ENCODE measurements around the gene LPP. TPM values are rescaled to one million over a fixed set of nuclear protein-coding genes. Genes with fewer than 3 reads are reported as not detected.

The LPP gene
- total RNA-seq, 1 experiment from 2014 or later = 54.0 TPM

DNA sequence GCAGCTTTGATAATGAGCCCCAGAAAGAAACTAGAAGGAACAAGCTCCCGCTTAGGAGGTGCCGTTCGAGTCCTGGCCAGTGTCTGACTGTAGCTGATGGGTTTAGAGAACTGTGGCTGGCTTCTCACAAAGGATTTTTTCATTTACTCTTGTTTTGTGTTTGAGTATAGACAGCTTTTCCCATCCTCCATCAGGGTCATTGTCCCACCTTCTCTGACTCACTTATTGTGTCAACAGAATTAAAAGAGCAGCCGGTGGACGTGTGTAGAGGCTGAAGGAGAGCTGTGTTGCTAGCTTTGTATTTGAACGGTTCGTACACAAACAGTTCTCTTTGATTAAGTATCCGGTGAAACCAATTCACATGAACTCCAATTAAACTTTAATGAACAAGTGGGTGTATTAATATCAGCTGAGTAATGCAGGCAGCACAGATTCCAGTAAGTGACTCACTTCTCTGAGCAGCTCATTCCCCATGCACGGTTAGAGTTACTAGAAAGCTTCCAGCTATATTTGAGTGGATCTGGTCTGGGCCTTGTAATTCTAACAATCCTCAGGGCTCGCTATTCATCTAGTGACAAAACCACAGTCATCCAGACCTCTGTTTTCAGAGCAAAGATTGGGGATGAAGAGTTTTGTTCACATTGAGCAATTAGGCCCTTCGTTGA is 141.0 kb downstream of the LPP start (continued):
- TF ChIP-seq ELF1 (IDR thresholded peaks at IDR 0.05; ENCODE audit: borderline replicate concordance, low read depth) = no peak
- peak; percentile 75 for TF ChIP-seq MAX (IDR thresholded peaks at IDR 0.05)
- TF ChIP-seq FOSL1 (IDR thresholded peaks at IDR 0.05; ENCODE audit: low read depth) = peak; percentile 94
- TF ChIP-seq CBX3 (IDR thresholded peaks at IDR 0.05; ENCODE audit: low read depth) = peak; percentile 85
- TF ChIP-seq, protein P1, sequence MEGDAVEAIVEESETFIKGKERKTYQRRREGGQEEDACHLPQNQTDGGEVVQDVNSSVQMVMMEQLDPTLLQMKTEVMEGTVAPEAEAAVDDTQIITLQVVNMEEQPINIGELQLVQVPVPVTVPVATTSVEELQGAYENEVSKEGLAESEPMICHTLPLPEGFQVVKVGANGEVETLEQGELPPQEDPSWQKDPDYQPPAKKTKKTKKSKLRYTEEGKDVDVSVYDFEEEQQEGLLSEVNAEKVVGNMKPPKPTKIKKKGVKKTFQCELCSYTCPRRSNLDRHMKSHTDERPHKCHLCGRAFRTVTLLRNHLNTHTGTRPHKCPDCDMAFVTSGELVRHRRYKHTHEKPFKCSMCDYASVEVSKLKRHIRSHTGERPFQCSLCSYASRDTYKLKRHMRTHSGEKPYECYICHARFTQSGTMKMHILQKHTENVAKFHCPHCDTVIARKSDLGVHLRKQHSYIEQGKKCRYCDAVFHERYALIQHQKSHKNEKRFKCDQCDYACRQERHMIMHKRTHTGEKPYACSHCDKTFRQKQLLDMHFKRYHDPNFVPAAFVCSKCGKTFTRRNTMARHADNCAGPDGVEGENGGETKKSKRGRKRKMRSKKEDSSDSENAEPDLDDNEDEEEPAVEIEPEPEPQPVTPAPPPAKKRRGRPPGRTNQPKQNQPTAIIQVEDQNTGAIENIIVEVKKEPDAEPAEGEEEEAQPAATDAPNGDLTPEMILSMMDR (IDR thresholded peaks at IDR 0.05 in 2 of 3, conservative IDR thresholded peaks at IDR 0.05 in 1 of 3; ENCODE audit: borderline replicate concordance in 1 of 3, insufficient read depth in 1 of 3, low read depth in 2 of 3, low read length in 2 of 3) = 0 out of 6 replicates have a peak, but pooled peaks of 1 of the 3 experiments have one; percentile 4
- TF ChIP-seq ZNF274 (IDR thresholded peaks at IDR 0.05; ENCODE audit: low read depth, low read length) = no peak
- peak; percentile 98 for TF ChIP-seq JUND (IDR thresholded peaks at IDR 0.05)
- no peak for TF ChIP-seq EZH2 (IDR thresholded peaks at IDR 0.05)
- TF ChIP-seq SRF (IDR thresholded peaks at IDR 0.05; ENCODE audit: low read depth) = peak; percentile 78
- TF ChIP-seq TCF7L2 (IDR thresholded peaks at IDR 0.05; ENCODE audit: borderline replicate concordance, extremely low read depth, insufficient read depth, insufficient read length) = peak; percentile 68
- TF ChIP-seq EZH2phosphoT487 (IDR thresholded peaks at IDR 0.05; ENCODE audit: borderline replicate concordance) = no peak
- TF ChIP-seq CEBPB (IDR thresholded peaks at IDR 0.05; ENCODE audit: low read depth) = peak; percentile 83
- no peak for TF ChIP-seq ZFX (IDR thresholded peaks at IDR 0.05)

GRCh38 chr3:188295876-188296275 is 141.9 kb downstream of the LPP start:
- no peaks in the 10 kb centered on the region for H3K27me3 ChIP-seq (ENCODE audit: insufficient read depth, low read length)
- peaks cover 58 to 77% of the 10 kb centered on the region in 2 experiments for H3K4me1 ChIP-seq (ENCODE audit: control insufficient read depth in 1 of 2, insufficient read depth in 2 of 2, low read length in 2 of 2)
- ATAC-seq (no peak), DNase-seq (ENCODE audit: low read depth, low spot score) (no peak)
- peak overlapping the region; percentile 59 for H3K9ac ChIP-seq (ENCODE audit: low read length)
- H2AFZ ChIP-seq (ENCODE audit: low read depth, low read length, poor library complexity, severe bottlenecking) = no peak overlapping the region
- intact Hi-C loops (cut with micrococcal nuclease) = loop anchor here (2.0 to 5.0 kb wide), 2 partner anchors 144 to 551 kb away; partner anchors contain the start of genes BCL6 and LPP
- no peaks in the 10 kb centered on the region for H3K9me3 ChIP-seq (ENCODE audit: control insufficient read depth in 1 of 2, insufficient read depth in 1 of 2, low read depth in 1 of 2, low read length in 2 of 2)
- CTCF ChIA-PET = no interaction called here
- no TSS peak for BruUV-seq (replicated peaks)
- RAD21 ChIA-PET (ENCODE audit: low non-redundant PET in 1 of 2, low total read pairs in 2 of 2, uncharacterized antibody in 2 of 2, unreplicated experiment in 2 of 2) = no interaction called here
- H3K4me2 ChIP-seq (ENCODE audit: low read length) = peak overlapping the region; percentile 79
- H4K20me1 ChIP-seq (ENCODE audit: insufficient read depth) = no peaks in the 10 kb centered on the region
- peak overlapping the region; percentile 67 for H3K27ac ChIP-seq (ENCODE audit: low read depth, low read length)
- no peaks in the 10 kb centered on the region for H3K9me2 ChIP-seq (ENCODE audit: insufficient read depth)
- H3K79me2 ChIP-seq (ENCODE audit: insufficient read depth, low read length) = peaks cover 15% of the 10 kb centered on the region; the same call in 1 of the 2 replicates
- H3K36me3 ChIP-seq (ENCODE audit: control insufficient read depth in 1 of 2, insufficient read depth in 2 of 2, low read length in 2 of 2) = no peaks in the 10 kb centered on the region
- peak overlapping the region in 1 of 2 experiments; percentile 47; a peak in 1 of 4 replicates for H3K4me3 ChIP-seq (replicated peaks in 1 of 2; ENCODE audit: low read depth in 1 of 2, low read length in 2 of 2)
- TF ChIP-seq ZFX (IDR thresholded peaks at IDR 0.05) = no peak
- TF ChIP-seq SIN3A (IDR thresholded peaks at IDR 0.05; ENCODE audit: low read depth) = no peak
- no peak for TF ChIP-seq RAD21 (IDR thresholded peaks at IDR 0.05; ENCODE audit: low read depth)
- TF ChIP-seq ZNF274 (IDR thresholded peaks at IDR 0.05; ENCODE audit: low read depth, low read length) = no peak
- no peak for TF ChIP-seq EZH2phosphoT487 (IDR thresholded peaks at IDR 0.05; ENCODE audit: borderline replicate concordance)
- TF ChIP-seq CBX3 (IDR thresholded peaks at IDR 0.05; ENCODE audit: low read depth) = no peak
- TF ChIP-seq EZH2 (IDR thresholded peaks at IDR 0.05) = no peak
- TF ChIP-seq YY1 (IDR thresholded peaks at IDR 0.05; ENCODE audit: extremely low read depth, insufficient replicate concordance, low read depth, low read length) = no peak
- no peak for TF ChIP-seq TCF7L2 (IDR thresholded peaks at IDR 0.05; ENCODE audit: borderline replicate concordance, extremely low read depth, insufficient read depth, insufficient read length)
- no peak for TF ChIP-seq MAX (IDR thresholded peaks at IDR 0.05)
- no peak for TF ChIP-seq ELF1 (IDR thresholded peaks at IDR 0.05; ENCODE audit: borderline replicate concordance, low read depth)
- no peak for TF ChIP-seq EGR1 (IDR thresholded peaks at IDR 0.05; ENCODE audit: low read depth)
- TF ChIP-seq SRF (IDR thresholded peaks at IDR 0.05; ENCODE audit: low read depth) = no peak
- TF ChIP-seq, protein P1 (IDR thresholded peaks at IDR 0.05 in 2 of 3, conservative IDR thresholded peaks at IDR 0.05 in 1 of 3; ENCODE audit: borderline replicate concordance in 1 of 3, insufficient read depth in 1 of 3, low read depth in 2 of 3, low read length in 2 of 3) = no peak
- TF ChIP-seq CEBPB (IDR thresholded peaks at IDR 0.05; ENCODE audit: low read depth) = no peak
- TF ChIP-seq, protein P2, sequence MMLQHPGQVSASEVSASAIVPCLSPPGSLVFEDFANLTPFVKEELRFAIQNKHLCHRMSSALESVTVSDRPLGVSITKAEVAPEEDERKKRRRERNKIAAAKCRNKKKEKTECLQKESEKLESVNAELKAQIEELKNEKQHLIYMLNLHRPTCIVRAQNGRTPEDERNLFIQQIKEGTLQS (IDR thresholded peaks at IDR 0.05) = no peak
- POLR2A ChIA-PET = no interaction called here
